GM12873 (cell line): ENCODE measurements around the gene TVP23C.

Source experiments
- CTCF ChIP-seq: IDR thresholded peaks from 2 replicates; pipeline ENCODE4 v1.5.1; 2012; ENCODE audit warnings: low read depth, mild to moderate bottlenecking, moderate library complexity, low read length, control low read depth; ENCODE audit not compliant: insufficient read depth; ENCODE audit errors: missing control alignments

The TVP23C gene

DNA sequence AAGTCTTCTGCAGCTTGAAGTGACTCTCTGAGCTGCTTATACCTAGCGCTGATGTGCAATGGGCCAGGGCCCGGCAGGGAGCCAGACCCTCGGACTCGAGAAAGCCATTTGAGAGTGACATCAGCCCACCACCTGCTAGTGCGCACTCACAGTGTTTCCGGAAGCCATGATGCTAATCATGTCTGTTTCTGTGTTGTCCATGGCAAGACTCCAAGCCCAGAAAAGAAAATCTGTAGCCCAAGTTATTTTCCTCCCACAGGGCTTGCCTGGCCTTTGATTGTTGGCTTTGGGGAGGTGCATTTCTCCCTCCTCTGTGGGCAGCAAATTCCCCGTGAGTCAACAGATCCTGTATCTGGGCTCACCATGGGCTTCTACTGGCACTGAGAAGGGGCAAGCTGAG lies 94.0 kb downstream of the TVP23C start:
- TF ChIP-seq CTCF: no peak

GRCh38 chr17:15468126-15468525 lies 95.2 kb downstream of the TVP23C start:
- no peak for TF ChIP-seq CTCF

GRCh38 chr17:15467592-15467991 lies 95.7 kb downstream of the TVP23C start, which contains the start of gene CDRT4:
Gene CDRT4, minus strand, starts transcription at chr17:15467621. Its CDS starts 27,383 bp downstream, at chr17:15440238.
- TF ChIP-seq CTCF: no peak

- no peak for TF ChIP-seq CTCF
These were observed 97.2 kb downstream of the TVP23C start for GRCh38 chr17:15466131-15466530.

DNA sequence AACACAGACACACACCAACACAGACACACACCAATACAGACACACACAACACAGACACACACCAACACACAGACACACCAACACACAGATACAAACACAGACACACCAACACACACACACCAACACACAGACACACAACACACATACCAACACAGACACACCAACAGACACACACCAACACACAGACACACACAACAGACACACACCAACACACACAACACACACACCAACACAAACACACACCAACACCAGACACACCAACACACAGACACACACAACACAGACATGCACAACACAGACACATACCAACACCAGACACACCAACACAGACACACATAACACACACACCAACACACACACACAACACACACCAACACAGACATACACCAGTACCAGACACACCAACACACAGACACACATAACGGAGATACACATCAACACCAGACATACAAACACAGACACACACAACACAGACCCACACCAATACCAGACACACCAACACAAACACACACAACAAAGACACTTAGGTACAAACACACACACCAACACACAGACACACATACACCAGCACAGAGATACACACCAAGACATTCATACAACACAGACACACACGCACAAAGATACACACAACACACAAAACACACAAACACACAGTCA lies 98.1 kb downstream of the TVP23C start:
- TF ChIP-seq CTCF: no peak

DNA sequence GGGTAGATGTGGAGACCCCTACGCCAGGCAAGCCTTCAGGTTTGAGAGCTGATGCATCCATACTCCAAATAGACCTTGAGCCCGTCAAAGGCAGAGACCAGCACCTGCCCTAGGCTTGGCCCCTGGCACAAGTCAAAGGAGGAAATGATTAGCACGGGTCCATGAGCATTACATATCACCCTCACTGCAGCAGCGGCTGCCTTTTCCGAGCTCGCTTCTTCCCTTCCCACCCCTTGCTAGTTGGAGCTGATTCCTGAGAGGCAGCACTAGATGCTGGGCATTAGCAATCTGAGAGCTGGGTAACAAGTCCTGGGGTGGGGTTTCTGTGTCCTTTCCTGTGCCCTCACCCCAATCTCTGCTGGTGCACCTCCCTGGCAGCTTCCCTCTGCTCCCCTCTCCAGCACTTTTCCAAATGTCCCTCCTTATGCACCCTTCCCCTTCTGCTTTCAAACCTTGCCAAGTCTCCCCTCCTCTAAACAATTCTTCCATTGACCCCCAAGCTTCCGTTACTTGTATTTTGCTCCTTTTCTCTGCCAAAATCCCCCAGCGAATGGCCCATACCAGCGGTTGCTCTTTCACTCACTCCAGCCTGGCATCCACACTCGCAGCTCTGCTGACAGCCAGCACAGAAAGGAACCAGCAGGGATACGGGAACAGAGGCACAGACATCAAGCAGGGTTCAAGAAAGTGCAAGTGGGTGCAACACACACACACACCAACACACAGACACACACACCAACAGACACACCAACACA lies 98.9 kb downstream of the TVP23C start:
- TF ChIP-seq CTCF: no peak

GRCh38 chr17:15462976-15463772 lies 100.1 kb downstream of the TVP23C start:
- no peak for TF ChIP-seq CTCF
